GM19328 (cell line): ENCODE results near the gene CRABP2.

Experiments
- ATAC-seq: cut with Tn5 transposase; IDR thresholded peaks from one replicate; pipeline ENCODE4 v1.9.1; 2021; ENCODE audit warnings: mild to moderate bottlenecking, moderate library complexity; ENCODE audit not compliant: unreplicated experiment

CRABP2 gene

DNA sequence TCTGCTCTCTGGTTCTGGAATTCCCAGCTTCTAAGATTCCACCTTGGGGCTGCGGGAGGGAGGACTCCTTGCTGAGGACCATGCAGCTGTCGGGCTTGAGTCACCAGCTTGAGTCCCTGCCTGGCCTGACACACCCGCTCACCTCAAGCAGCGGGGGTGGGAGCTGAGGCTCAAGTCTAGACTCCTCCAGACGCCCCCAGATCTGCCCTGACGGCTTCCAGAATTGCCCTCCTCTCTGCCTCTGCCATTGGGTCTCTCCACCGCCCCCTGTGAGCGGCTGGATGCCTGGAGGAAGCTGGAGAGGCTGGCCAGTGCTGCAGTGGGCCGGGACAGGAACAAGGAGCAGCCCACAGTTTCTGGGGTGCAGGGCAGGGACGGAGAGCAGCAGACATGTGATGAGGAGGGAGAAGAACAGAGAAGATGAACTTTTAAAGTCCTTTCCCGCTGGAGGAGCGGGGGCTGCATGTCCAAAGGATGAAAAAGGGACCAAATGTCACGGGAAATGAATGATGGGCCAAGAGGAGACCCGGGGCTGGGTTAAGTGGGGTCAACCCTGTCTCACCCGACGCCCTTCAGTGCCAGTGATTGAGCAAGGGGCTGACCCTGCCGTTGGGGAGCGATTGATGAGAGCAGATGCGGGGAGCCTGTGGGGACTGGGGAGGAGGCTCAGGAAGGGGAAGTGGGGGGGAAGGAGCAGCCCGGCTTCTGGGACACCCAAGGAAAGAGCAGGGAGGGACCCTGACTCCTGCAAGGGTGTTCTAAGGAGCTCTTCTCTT, 13.5 kb downstream of the CRABP2 start:
- ATAC-seq: no peak

DNA sequence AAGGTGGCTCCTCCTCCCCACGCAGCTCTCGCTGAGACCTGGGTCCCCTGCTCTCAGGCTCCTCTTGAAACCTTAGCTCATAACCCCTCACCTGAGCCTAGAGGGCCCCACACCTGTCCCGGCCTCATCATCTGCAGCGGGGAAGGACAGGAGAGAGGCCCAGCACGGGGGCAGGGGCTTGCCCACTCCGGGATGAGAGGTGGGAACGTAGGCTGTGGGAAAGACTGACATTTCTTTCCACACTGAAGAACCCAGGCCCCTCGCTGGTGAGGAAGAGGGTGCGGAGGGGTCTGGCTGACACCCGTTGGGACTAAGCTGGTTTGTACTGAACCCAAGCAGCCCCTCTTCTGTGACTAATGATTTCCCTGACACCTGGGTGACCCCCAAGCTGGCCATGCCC, 14.2 kb downstream of the CRABP2 start:
- no peak for ATAC-seq

DNA sequence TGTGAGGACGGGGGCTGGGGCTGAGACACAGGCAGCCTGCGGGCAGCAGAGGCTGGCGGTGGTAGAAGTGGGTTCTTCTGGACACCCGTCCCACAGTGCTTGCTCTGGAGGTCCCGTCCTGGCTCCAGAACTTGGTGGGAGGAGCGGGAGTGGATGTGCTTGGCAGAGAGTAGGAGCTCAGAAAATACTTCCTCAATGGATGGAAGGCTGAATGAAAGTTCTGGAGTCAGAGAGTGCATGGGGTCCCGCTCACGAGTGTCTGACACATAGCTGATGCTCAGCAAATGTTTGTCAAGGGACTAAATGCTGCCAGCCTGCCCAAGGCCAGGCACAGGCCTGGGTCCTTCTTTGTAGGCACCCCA, 14.7 kb downstream of the CRABP2 start:
- ATAC-seq: no peak

DNA sequence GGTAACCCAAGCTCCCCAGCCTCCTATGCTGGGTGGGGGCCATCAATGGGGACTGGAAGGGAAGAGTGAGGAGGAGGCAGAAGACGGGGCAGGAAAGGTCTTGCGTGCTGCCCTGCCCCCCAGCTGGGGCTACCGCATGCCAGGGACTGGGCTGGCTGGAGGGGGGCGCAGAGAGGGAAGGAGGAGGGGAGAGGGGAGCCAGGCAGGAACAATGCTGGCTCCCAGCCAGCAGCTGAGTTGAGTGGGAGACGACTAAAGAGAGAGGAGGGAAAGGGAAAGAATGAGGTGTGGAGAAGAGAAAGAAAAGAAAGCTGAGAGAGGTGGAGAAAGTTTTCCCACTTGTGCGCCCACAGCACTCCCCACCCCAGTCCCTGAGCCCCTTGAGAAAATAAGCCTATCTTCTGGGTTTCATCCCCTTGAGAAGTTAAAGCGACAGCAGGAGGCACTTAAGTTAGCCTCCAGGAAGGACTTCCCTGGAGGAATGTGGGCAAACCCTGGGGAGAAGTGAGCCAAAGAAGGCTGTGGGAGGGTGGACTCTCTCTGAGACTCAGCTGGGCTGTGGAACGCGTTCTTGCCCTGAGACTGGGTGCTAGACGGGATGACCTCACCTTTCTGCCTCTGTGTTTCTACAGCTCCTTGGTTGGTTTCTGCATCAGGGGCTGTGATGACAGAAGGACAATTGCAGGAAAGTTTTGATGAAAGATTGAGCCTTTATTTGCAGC, 15.3 kb downstream of the CRABP2 start:
- no peak for ATAC-seq

DNA sequence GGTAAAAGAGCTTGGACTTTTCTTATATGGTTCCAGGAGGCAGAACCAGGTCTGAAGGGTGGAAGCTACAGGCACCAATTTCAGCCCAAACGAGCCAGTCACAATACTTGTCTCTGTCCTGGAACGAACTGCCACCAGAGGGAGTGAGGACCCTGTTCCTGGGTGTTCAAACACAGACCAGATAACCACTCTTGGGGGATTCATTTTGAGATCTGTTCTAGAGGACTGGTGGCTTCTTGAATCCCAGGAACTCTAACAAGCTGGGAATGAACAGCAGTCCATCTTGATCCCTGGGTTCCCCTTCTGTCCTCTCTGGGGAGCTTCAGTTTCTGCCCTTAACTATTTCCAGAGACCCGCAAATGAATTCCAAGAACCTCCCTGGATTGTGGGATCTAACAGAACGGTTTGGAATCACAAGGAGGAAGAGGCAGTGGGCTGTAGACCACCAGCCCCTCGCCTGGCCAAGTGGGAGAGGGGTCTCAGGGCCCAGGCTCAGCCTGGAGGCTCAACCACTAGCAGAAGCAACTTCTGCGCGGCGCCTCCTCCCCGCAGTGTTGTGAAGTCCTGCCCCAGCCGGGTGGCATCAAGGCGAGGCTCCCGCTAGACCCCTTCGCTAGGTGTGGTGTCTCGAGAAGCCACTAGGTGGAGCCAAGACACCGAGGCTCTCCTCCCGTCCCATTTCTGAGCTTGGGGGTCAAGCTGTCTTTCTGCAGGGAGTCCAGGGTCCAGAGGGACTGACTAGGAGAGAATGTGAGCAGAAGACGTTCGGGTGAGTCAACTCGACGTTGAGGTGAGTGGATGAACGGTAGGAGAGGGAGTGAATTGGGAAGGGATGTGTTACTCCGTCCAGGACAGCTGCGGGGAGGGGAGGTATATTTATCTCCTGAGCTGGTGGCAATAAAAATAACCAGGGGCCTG, 16.1 kb downstream of the CRABP2 start:
- no peak for ATAC-seq

DNA sequence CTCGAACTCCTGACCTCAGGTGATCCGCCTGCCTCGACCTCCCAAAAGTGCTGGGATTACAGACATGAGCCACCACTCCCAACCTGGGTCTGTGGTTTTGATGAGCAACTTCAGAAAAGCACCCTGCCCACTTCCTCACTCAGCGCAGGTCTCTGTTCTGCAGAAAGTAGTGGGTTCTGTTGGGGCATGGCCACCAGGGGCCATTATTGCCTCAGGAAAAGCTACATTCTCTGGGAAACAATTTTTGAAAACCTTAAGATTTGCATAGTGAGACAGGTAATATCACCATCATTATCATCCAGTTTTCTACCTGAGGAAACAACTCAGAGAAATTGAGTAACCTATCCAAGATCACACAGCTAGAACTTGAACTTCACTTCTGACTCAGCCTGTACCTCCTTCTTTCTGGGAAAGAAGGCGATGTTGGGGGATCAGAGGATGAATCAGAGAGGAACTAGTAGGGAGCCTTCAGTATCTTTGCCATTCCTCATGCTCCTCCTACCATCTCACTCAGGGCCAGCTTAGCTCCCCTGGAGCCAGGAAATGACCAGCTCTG, 21.1 kb downstream of the CRABP2 start:
- ATAC-seq: no peak

DNA sequence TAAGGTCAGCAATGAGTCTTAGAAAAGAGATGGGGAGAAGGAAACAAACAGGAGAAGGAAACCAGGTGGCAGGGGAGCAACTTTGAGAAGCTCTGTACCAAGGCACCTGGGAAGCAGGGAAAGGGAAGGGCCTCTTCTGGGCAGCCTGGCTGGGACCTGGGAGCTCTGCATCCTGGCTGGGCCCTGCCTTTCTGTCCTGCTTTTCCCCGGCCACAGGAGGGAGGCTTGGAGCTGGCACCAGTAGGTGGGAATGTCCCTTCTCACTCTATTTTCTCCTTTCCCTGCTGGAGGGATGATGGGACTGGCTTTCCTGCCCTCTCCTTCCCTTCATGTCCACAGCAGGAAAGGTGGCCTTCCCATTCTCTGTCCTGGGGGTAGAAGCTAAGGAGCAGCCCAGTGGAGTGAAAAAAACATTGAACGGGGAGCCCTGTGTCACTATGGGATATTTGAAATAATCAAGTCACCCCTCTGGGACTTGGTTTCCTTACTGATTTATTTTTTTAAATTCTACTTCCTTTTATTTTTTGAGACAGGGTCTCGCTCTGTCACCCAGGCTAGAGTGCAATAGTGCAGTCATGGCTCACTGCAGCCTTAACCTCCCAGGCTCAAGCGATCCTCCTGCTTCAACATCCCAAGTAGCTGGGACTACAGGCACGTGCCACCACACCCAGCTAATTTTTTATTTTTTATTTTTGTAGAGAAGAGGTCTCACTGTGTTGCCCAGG, 23.1 kb downstream of the CRABP2 start:
- no peak for ATAC-seq

DNA sequence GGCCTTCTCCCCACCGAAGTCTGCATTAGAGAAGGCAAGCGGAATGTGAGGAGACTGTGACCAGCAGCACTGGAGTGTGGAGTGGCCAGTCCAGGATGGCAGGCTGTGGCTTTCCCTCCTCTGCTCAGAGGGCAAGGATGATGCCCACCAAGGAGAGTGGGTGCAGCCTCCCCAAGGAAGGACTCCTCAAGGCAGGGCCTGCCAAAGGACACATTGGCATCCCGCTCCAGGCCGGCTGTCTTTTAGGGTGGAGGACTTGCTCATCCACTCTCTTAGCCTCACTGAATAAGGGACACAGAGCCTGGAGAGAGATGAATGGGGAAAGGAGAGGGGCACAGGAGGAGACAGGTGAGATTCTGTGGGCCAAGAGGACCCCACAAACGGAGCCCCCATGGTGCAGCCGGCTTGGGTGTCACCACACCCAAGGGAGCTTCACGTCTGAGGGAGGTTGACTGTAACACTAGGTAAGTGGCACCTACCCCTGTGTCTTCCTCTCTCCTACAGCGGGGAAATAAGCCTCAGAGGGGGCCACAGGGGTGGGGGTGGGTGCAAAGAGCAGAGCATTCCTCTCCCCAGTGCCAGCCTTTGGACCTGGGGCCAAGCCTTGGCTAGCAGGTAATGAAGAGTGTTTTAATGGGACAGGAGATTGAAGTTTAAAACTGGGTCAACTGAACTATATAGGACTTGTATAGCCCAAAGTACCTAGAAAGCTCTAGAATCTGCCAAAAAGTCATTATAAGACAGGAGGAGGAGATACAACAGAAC, 24.0 kb downstream of the CRABP2 start:
- ATAC-seq: no peak

DNA sequence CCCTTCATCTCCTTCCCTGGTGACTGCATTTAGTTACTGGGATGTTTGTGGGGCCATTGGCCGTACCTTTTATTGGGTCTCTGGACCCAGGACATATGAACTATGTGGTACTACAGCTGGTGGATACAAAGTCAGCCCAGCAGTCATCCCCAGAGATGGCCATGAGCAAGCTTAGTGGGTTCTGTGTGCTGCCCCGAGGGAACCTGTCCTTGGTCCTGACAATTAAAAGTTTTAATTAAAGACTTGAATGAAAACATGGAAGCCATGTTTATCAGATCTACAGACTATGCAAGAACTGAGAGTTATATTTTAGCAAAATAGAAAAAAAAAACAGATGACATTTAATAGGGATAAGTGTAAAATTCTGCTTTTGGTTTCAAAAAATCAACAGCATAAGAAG, 25.3 kb downstream of the CRABP2 start:
- no peak for ATAC-seq

DNA sequence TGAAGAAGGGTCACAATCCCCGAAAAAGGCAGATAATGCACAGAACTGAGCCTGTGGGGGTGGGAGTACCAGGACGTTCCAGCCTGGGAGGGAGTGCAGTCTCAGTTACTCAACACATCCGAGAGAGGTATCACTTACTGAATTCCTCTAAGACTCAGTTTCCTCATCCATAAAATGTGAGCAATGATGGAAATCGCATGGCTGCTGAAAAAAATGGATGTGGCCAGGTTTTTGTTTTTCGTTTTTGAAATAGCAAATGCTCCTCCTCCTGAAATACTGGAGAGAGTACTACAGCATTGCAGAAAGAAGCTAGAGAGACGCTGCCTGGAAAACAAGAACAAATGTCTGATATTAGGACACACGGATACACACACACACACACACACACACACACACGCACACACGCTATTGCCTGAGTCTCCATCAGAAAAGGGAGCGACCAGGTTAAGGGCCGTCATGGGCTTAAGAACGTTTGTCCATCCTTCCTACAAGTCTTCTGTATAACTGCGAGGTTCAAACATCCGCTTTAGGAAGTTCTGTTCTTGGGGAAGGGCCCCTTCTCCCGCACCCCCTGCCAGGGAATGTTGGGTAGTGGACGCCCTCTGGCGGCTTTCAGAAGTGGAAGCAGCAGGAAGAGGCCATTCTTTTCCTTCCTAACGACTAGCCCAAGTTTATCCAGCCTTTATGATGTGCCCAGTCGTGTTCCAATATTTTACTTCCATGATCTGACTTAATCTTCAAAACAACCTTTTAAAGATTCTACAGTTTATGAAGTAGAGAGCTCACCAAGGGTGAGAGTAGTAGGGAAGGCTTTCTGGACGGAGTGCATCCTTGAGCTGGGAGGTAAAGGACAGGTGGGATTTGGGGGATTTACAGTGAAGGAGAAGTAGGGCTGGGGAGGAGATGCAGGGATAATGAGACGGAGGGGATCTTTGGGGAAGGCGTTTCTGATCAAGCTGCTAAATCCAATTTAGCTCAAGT, 27.5 kb downstream of the CRABP2 start:
- no peak for ATAC-seq

DNA sequence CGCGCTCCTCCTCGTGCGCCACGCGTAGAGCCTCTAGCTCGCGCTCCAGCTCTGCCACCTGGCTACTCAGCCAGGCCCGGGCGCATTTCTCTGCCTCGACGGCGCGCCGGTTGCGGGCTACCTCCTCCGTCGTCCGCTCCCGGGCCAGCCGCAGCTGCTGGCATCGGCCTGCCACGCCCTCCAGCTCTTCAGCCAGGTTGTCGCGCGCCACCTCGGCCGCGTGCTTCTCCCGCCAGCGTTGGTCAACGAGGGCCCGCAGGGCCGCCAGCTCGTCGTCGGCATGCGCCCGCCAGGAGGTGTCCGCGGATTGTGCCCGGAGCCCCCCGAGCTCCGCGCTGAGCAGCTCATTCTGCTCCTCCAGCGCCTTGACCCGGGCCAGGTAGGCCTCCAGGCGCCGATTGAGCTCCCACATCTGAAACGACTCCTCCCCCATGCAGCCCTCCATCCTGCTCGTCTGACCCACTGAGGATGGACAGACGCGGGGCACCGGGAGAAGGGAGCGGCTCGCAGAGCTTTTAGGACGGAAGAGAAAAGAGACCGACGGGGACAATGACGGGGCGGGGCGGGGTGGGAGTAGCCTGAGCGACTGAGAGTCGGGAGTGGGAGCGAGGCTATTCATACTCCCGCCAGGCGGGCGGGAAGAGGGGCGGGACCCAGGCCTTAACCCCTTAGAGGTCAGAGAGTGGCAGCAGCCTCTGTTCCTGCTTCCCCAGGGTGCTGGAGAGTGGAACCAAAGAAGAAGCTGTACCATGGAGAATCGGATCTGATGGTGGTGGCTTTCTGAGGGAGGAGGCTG, 28.4 kb downstream of the CRABP2 start, which contains the start of gene NES:
NES (minus strand) TSS at position 588 of the 796 bp plus-strand sequence; CDS start at position 445, 143 bp downstream.
- no peak for ATAC-seq

DNA sequence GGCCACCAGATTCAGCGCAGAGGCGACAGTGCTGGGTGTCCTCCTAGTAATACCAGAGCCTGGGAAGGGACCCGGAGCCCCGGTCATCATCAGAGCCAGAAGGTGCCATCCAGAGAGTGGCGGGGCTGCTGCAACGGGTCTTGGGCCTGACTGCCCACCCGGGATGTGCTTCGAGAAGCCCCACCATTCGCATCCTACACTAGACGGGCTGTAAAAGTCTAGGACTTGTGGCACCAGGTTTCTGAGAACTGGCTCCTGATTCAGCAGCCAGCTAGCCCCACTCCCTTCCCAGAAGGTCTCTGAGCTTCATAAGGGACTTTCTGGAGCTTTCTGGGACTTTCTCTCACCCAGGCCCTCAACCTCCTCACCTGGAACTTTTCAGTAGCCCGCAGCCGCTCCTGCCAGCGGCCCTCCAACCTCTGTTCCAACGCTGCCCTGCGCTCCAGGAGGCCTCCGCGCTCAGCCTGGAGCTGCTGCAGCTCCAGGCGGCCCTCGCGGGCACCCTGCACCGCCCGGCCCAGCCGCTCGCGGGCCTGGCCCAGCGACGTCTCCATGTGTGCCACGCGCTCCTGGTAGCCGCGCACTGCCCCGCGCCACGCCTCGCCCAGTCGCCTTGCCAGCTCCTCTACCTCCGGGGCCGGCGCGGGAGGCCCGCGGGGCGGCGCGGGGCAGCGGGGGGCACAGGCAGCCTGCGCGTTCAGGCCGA, 29.1 kb downstream of the CRABP2 start:
- no peak for ATAC-seq

DNA sequence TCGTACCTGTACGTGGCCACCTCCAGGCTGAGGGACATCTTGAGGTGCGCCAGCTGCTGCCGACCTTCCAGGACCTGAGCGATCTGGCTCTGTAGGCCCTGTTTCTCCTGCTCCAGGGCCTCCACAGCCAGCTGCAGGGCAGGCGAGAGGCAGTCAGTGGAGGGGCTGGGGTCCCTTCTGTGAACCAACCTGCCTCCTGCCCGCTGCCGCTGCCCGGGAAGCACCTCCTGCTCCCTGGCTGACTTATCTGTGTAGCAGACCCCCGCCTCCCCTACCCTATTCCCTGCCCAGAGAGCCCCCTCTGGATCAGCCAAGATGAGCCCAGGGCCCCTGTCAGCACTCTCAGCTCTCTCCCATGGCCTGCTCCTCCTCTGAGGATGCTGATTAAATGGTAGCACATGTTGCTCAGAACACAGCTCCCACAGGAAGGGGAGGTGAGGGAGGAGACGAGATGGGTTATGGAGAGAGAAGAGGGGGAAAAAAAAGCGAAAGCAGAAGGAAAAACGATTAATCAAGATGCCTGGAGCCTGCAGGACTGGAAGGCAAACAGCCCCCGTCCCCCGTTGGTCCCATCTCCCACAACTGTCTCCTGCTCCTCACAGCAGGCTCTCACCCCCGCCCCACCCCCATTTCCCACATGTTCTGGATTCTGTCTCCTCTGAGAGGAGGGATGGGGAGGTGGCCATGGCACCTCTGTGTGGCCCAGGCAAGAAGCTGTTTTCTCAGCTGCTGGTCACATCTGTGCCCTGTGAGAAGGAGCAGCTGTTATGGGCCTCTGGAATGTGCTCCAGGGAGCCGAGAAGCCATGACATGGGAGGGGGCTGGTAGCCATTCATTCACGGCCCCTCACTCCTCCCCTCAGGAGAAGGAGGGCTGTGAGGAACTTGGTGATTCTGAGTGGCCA, 29.9 kb downstream of the CRABP2 start:
- no peak for ATAC-seq

DNA sequence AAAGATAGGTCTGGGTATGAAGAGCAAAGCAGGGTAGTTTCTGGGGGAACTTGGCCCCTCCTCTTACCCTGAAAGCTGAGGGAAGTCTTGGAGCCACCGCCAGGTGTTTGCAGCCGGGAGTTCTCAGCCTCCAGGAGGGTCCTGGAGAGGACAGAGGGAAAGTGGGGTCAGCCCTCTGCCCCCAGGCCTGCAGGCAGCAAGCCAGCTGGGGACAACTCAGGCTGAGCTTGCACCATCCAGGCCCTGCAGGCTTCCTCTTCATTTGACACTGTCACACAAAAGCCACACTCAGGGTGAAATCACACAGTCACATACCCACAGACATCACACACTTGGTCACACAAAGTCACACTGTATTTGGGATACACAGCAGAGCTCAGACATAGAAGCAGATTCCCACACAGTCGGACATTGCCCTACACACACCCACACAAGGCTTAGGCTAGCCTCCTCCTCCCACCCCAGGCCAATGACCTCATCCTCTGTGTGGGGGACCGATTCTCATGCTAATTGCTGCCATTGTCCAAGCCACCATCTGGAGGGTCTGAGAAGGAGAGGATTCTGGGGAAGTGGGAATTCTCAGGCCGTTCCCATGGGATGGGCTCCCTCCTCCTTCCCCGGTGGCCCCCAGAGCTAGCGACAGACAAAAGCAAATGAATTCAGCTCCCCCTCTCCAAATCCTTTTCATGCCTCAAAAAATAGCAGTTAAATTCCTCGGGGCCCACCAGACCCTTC, 31.8 kb downstream of the CRABP2 start:
- no peak for ATAC-seq

DNA sequence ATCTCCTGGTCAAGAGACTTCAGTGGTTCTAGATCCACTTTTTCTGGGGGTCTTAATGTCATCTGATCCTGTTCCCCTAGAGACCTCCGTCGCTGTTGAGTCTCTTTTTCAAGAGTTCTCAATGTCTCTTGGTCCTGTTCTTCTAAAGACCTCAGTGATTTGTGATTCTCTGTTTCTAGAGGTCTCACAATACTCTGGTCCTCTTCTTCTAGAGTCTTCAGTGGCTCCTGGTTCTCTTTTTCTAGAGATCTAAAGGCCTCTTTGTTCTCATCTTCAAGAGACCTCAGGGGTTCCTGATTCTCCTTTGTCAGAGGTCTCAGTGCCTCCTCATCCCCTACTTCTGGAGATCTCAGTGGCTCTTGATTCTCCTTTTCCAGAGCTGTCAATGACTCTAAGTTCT, 33.6 kb downstream of the CRABP2 start:
- ATAC-seq: no peak
